Astrocyte of the cerebellum (primary cell): ENCODE measurements around the gene MEGF11.

Source experiments
- DNase-seq: peaks from one replicate; pipeline ENCODE4 v3.0.0-alpha.2; 2011; ENCODE audit warnings: low read depth
- H3K4me3 ChIP-seq: 2 replicates; pipeline ENCODE4 v1.5.1; 2011; ENCODE audit warnings: mild to moderate bottlenecking, low read depth, low read length, moderate library complexity
- CTCF ChIP-seq: IDR thresholded peaks from 2 replicates; pipeline ENCODE4 v1.5.1; 2012; ENCODE audit warnings: low read length, low read depth, moderate library complexity, mild to moderate bottlenecking; ENCODE audit errors: missing control alignments
- in situ Hi-C: cut with HindIII; loops from 2 replicates; pipeline ENCODE4 v1.10.0; 2017; ENCODE audit warnings: low sequenced_read_pairs

MEGF11 gene

GRCh38 chr15:66089049-66089448 lies 164.5 kb downstream of the MEGF11 start:
- H3K4me3 ChIP-seq, result no peak overlapping the region
- in situ Hi-C loops, result no loop called here
- DNase-seq, result no peak
- no peak for TF ChIP-seq CTCF

DNA sequence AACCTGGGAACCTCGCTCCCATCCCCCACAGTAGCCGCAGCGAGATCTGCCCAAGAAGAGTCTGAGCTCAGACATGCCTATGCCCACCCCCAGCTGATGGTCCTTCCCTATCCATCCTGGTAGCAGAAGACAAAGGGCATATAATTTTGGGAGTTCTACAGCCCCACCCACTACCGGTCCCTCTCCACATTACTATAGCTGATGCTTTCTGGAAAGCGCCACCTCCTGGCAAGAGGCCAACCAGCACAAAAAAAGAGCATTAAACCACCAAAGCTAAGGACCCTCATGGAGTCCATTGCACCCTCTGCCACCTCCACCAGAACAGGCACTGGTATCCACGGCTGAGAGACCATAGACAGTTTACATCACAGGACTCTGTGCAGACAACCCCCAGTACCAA lies 168.4 kb downstream of the MEGF11 start:
- no peak for DNase-seq
- in situ Hi-C loops, result no loop called here
- no peak overlapping the region for H3K4me3 ChIP-seq
- TF ChIP-seq CTCF, result no peak

GRCh38 chr15:66084704-66085103 lies 168.8 kb downstream of the MEGF11 start:
- in situ Hi-C loops, result no loop called here
- no peak for DNase-seq
- H3K4me3 ChIP-seq, result no peak overlapping the region
- TF ChIP-seq CTCF, result no peak

- peak; percentile 32 for DNase-seq
- H3K4me3 ChIP-seq, result no peak overlapping the region
- in situ Hi-C loops, result no loop called here
- no peak for TF ChIP-seq CTCF
These were observed 172.7 kb downstream of the MEGF11 start for GRCh38 chr15:66080717-66081398.

DNA sequence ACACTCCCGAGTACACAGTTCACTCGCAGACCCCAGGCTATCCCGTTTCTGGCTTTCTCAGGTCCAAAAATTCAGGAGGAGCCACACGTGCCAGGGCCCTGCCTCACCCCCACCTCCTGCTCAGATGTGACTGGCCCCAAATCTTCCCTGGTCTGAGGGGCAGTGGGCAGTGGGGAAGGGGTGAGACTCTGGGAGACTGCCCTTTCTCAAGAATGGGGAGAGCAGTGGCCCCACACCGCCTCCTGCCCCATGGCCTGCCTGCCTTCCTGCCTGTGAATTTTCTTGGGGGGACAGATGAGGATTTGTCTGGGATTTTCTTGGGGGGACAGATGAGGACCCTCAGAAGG lies 174.6 kb downstream of the MEGF11 start:
- DNase-seq, result no peak
- in situ Hi-C loops, result no loop called here
- no peak overlapping the region for H3K4me3 ChIP-seq
- no peak for TF ChIP-seq CTCF

- no peak for DNase-seq
- TF ChIP-seq CTCF, result no peak
- in situ Hi-C loops, result no loop called here
- H3K4me3 ChIP-seq, result no peak overlapping the region
These were observed 175.2 kb downstream of the MEGF11 start for GRCh38 chr15:66078196-66078928.
